ENCODE data around the gene PACRG.

DNA sequence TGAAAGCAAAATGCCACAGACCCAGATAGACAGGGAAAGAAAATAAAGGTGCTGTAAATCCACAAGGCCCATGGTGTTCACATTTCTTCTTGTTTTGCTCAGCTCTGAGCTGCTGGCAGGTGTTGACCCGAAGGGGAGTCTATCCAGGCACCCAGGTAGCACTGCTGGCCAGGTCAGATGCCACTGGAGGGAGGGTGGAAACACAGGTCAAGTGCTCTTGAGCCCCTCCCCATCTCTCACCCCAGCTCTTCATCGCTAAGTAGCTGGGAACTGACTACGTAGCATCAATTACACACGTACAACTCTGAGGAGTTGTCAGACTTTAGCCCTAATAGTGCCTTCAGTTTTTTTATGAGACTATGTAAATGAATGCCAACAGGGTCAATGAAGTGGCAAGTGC lies 399.0 kb downstream of the PACRG start:
- TF ChIP-seq, protein P1, sequence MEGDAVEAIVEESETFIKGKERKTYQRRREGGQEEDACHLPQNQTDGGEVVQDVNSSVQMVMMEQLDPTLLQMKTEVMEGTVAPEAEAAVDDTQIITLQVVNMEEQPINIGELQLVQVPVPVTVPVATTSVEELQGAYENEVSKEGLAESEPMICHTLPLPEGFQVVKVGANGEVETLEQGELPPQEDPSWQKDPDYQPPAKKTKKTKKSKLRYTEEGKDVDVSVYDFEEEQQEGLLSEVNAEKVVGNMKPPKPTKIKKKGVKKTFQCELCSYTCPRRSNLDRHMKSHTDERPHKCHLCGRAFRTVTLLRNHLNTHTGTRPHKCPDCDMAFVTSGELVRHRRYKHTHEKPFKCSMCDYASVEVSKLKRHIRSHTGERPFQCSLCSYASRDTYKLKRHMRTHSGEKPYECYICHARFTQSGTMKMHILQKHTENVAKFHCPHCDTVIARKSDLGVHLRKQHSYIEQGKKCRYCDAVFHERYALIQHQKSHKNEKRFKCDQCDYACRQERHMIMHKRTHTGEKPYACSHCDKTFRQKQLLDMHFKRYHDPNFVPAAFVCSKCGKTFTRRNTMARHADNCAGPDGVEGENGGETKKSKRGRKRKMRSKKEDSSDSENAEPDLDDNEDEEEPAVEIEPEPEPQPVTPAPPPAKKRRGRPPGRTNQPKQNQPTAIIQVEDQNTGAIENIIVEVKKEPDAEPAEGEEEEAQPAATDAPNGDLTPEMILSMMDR (IDR thresholded peaks at IDR 0.05), result no peak
- TF ChIP-seq POLR2A (IDR thresholded peaks at IDR 0.05), result no peak
- TF ChIP-seq POLR2AphosphoS5 (IDR thresholded peaks at IDR 0.05), result no peak
